ENCODE data around the gene PLA2G6. TPM values are rescaled to one million over a fixed set of nuclear protein-coding genes. Genes with fewer than 3 reads are reported as not detected.
A peak's percentile ranks its signal among the peaks of the same experiment; 100 is the strongest.

The PLA2G6 gene
- total and polyA plus RNA-seq, 2 of the 13 experiments (the other 11 are each of a cell fraction or from before 2014, with no cell fraction given) = 4.8 to 11.5 TPM

GRCh38 chr22:38107692-38108515 is 73.7 kb downstream of the PLA2G6 start (continued):
- TF ChIP-seq ZNF251 (CRISPR knock-in tag; IDR thresholded peaks at IDR 0.05) (no peak), ZNF224 (CRISPR knock-in tag; IDR thresholded peaks at IDR 0.05) (no peak), POLR2G (IDR thresholded peaks at IDR 0.05; ENCODE audit: low read depth, low read length) (peak; percentile 64), ZNF770 (CRISPR knock-in tag; IDR thresholded peaks at IDR 0.05) (peak; percentile 68; the same call in 1 of the 2 replicates), PHB2 (IDR thresholded peaks at IDR 0.05; ENCODE audit: partially characterized antibody) (no peak), ZGPAT (CRISPR knock-in tag; IDR thresholded peaks at IDR 0.05) (peak; percentile 81), ZNF556 (CRISPR knock-in tag; IDR thresholded peaks at IDR 0.05; ENCODE audit: borderline replicate concordance) (no peak), HMG20B (CRISPR knock-in tag; conservative IDR thresholded peaks at IDR 0.05) (peak; percentile 36; the same call in 1 of the 2 replicates), GABPB1 (CRISPR knock-in tag; IDR thresholded peaks at IDR 0.05) (peak; percentile 67), YEATS4 (CRISPR knock-in tag; IDR thresholded peaks at IDR 0.05; ENCODE audit: borderline replicate concordance) (peak; percentile 63; the same call in 1 of the 2 replicates), ZNF484 (CRISPR knock-in tag; IDR thresholded peaks at IDR 0.05; ENCODE audit: borderline replicate concordance, low read depth) (no peak), GATA4 (IDR thresholded peaks at IDR 0.05; ENCODE audit: borderline replicate concordance, low read depth) (no peak), ZNF451 (CRISPR knock-in tag; IDR thresholded peaks at IDR 0.05) (0 out of 2 replicates have a peak, but pooled peaks have one; percentile 49), GMEB1 (CRISPR knock-in tag; IDR thresholded peaks at IDR 0.05; ENCODE audit: borderline replicate concordance) (no peak), RBM22 (optimal IDR thresholded peaks at IDR 0.05; ENCODE audit: low read length) (no peak), ZNF724P (CRISPR knock-in tag; IDR thresholded peaks at IDR 0.05; ENCODE audit: borderline replicate concordance) (no peak), MEIS1 (CRISPR knock-in tag; IDR thresholded peaks at IDR 0.05; ENCODE audit: borderline replicate concordance) (no peak), ZNF138 (CRISPR knock-in tag; IDR thresholded peaks at IDR 0.05; ENCODE audit: low read depth) (no peak), HCFC1 (IDR thresholded peaks at IDR 0.05; ENCODE audit: low read depth, low read length) (no peak)
- TF ChIP-seq, protein P1, sequence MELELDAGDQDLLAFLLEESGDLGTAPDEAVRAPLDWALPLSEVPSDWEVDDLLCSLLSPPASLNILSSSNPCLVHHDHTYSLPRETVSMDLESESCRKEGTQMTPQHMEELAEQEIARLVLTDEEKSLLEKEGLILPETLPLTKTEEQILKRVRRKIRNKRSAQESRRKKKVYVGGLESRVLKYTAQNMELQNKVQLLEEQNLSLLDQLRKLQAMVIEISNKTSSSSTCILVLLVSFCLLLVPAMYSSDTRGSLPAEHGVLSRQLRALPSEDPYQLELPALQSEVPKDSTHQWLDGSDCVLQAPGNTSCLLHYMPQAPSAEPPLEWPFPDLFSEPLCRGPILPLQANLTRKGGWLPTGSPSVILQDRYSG (CRISPR knock-in tag; IDR thresholded peaks at IDR 0.05) = no peak
- TF ChIP-seq, protein P2, sequence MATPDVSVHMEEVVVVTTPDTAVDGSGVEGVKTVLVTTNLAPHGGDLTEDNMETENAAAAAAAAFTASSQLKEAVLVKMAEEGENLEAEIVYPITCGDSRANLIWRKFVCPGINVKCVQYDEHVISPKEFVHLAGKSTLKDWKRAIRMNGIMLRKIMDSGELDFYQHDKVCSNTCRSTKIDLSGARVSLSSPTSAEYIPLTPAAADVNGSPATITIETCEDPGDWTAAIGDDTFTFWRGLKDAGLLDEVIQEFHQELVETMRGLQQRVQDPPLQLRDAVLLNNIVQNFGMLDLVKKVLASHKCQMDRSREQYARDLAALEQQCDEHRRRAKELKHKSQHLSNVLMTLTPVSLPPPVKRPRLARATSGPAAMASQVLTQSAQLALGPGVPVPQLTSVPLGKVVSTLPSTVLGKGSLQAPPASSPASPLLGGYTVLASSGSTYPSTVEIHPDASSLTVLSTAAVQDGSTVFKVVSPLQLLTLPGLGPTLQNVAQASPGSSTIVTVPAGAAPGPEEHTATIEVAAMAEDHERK (CRISPR knock-in tag; IDR thresholded peaks at IDR 0.05; ENCODE audit: low read depth) = no peak
